WI38 (cell line): ENCODE measurements around the gene TNFRSF13B.

ENCODE experiments used
- H3K4me3 ChIP-seq: 2 replicates; pipeline ENCODE4 v1.5.1; 2011; ENCODE audit warnings: low read depth, mild to moderate bottlenecking, control low read depth, low read length
- CTCF ChIP-seq: IDR thresholded peaks from 2 replicates; pipeline ENCODE4 v1.5.1; 2012; ENCODE audit warnings: low read depth, mild to moderate bottlenecking, control low read depth, low read length

Gene TNFRSF13B

GRCh38 chr17:16889088-16889465 is 82.8 kb downstream of the TNFRSF13B start:
- no peak for TF ChIP-seq CTCF
- no peak overlapping the region for H3K4me3 ChIP-seq
